ENCODE results near the gene ARID5A.

- TF ChIP-seq POLR2A (IDR thresholded peaks at IDR 0.05) (no peak), CTCF (IDR thresholded peaks at IDR 0.05) (no peak)
These were observed 10.2 kb downstream of the ARID5A start for GRCh38 chr2:96546797-96547196.
